Measurements from ENCODE around the gene NSFL1C. TPM values are rescaled to one million over a fixed set of nuclear protein-coding genes. Genes with fewer than 3 reads are reported as not detected.

The NSFL1C gene
- total and polyA plus RNA-seq, 9 of the 15 experiments (the other 6 are each of a cell fraction or from before 2014, with no cell fraction given), result 20.8 to 119 (median 47.0) TPM

DNA sequence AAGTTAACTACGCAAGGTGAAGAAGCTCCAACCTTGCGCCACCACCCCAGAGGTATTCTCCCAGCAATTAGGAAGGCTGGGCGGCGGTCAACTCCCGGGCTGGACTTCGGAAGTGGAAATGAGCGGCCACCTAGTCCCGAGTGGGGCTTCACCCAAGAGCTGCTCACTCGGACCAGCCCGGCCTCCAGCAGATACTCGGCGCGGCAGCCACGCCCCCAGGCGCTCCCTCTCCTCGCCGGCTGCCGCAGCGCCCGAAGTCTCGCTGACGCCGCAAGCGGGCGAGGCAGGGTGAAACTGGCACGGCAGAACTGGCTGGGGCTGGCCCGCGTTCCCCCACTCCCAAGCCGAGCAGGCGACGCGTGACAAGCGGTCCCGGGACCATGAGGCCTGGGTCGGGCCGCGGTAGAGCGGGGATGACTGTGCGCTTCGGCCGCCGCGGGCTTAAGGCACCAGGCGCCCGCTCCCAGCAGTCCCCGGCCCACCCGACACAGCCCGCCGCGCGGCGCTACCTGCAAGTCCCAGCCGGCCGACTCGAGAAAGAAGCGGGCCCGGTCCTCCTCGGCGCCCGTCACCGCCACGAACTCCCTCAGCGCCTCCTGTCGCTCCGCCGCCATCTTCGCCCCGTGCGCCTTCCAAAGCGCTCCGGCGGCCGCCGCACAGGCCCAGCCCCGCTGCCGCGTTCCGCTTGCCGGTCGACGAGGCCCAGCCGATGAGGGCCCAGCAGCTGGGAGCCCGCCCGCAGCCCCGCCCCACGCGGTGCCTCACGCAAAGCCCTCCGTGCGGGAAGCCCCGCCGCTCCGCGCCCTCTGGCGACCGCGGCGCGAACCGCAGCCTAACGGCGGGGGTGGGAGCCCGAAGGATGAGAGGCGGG lies at the start of gene NSFL1C (continued):
- TF ChIP-seq HSF4 (CRISPR knock-in tag; IDR thresholded peaks at IDR 0.05; ENCODE audit: borderline replicate concordance), result no peak
- TF ChIP-seq RBBP5 (IDR thresholded peaks at IDR 0.05; ENCODE audit: borderline replicate concordance, insufficient read depth, low read length, poor library complexity, severe bottlenecking), result peak; percentile 86
- TF ChIP-seq, protein P1, sequence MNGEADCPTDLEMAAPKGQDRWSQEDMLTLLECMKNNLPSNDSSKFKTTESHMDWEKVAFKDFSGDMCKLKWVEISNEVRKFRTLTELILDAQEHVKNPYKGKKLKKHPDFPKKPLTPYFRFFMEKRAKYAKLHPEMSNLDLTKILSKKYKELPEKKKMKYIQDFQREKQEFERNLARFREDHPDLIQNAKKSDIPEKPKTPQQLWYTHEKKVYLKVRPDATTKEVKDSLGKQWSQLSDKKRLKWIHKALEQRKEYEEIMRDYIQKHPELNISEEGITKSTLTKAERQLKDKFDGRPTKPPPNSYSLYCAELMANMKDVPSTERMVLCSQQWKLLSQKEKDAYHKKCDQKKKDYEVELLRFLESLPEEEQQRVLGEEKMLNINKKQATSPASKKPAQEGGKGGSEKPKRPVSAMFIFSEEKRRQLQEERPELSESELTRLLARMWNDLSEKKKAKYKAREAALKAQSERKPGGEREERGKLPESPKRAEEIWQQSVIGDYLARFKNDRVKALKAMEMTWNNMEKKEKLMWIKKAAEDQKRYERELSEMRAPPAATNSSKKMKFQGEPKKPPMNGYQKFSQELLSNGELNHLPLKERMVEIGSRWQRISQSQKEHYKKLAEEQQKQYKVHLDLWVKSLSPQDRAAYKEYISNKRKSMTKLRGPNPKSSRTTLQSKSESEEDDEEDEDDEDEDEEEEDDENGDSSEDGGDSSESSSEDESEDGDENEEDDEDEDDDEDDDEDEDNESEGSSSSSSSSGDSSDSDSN (IDR thresholded peaks at IDR 0.05; ENCODE audit: borderline replicate concordance in 1 of 2, low read depth in 2 of 2, low read length in 2 of 2), result peak; percentile 86 to 95; a peak in 3 of 4 replicates
- TF ChIP-seq MEF2A (IDR thresholded peaks at IDR 0.05; ENCODE audit: control insufficient read depth, low read depth, low read length), result no peak
- TF ChIP-seq ZFPM2 (CRISPR knock-in tag; IDR thresholded peaks at IDR 0.05), result no peak
- no peak for TF ChIP-seq ZBTB8A (IDR thresholded peaks at IDR 0.05; ENCODE audit: partially characterized antibody)
- TF ChIP-seq RBFOX2 (IDR thresholded peaks at IDR 0.05; ENCODE audit: low read depth, low read length), result peak; percentile 83
- no peak for TF ChIP-seq POLR2AphosphoS2 (IDR thresholded peaks at IDR 0.05; ENCODE audit: low read length)
- TF ChIP-seq CHD4 (IDR thresholded peaks at IDR 0.05; ENCODE audit: insufficient read depth, insufficient replicate concordance, low read depth, low read length, poor library complexity, severe bottlenecking), result no peak
- TF ChIP-seq, protein P2, sequence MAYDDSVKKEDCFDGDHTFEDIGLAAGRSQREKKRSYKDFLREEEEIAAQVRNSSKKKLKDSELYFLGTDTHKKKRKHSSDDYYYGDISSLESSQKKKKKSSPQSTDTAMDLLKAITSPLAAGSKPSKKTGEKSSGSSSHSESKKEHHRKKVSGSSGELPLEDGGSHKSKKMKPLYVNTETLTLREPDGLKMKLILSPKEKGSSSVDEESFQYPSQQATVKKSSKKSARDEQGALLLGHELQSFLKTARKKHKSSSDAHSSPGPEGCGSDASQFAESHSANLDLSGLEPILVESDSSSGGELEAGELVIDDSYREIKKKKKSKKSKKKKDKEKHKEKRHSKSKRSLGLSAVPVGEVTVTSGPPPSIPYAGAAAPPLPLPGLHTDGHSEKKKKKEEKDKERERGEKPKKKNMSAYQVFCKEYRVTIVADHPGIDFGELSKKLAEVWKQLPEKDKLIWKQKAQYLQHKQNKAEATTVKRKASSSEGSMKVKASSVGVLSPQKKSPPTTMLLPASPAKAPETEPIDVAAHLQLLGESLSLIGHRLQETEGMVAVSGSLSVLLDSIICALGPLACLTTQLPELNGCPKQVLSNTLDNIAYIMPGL (CRISPR knock-in tag; IDR thresholded peaks at IDR 0.05), result peak; percentile 90; the same call in 1 of the 2 replicates
- TF ChIP-seq, protein P3, sequence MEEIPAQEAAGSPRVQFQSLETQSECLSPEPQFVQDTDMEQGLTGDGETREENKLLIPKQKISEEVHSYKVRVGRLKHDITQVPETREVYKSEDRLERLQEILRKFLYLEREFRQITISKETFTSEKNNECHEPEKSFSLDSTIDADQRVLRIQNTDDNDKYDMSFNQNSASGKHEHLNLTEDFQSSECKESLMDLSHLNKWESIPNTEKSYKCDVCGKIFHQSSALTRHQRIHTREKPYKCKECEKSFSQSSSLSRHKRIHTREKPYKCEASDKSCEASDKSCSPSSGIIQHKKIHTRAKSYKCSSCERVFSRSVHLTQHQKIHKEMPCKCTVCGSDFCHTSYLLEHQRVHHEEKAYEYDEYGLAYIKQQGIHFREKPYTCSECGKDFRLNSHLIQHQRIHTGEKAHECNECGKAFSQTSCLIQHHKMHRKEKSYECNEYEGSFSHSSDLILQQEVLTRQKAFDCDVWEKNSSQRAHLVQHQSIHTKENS (CRISPR knock-in tag; IDR thresholded peaks at IDR 0.05), result no peak
- peak; percentile 83 for TF ChIP-seq PCBP1 (IDR thresholded peaks at IDR 0.05; ENCODE audit: low read depth, low read length, poor library complexity, severe bottlenecking)
- TF ChIP-seq, protein P4, sequence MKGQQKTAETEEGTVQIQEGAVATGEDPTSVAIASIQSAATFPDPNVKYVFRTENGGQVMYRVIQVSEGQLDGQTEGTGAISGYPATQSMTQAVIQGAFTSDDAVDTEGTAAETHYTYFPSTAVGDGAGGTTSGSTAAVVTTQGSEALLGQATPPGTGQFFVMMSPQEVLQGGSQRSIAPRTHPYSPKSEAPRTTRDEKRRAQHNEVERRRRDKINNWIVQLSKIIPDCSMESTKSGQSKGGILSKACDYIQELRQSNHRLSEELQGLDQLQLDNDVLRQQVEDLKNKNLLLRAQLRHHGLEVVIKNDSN (CRISPR knock-in tag; IDR thresholded peaks at IDR 0.05), result no peak
- no peak for TF ChIP-seq RFX1 (IDR thresholded peaks at IDR 0.05)
- TF ChIP-seq, protein P5, sequence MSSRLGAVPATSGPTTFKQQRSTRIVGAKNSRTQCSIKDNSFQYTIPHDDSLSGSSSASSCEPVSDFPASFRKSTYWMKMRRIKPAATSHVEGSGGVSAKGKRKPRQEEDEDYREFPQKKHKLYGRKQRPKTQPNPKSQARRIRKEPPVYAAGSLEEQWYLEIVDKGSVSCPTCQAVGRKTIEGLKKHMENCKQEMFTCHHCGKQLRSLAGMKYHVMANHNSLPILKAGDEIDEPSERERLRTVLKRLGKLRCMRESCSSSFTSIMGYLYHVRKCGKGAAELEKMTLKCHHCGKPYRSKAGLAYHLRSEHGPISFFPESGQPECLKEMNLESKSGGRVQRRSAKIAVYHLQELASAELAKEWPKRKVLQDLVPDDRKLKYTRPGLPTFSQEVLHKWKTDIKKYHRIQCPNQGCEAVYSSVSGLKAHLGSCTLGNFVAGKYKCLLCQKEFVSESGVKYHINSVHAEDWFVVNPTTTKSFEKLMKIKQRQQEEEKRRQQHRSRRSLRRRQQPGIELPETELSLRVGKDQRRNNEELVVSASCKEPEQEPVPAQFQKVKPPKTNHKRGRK (tag; IDR thresholded peaks at IDR 0.05), result no peak
- TF ChIP-seq HDAC1 (IDR thresholded peaks at IDR 0.05), result peak in 1 of 2 experiments; percentile 94; a peak in 2 of 4 replicates
- TF ChIP-seq ZNF780A (CRISPR knock-in tag; IDR thresholded peaks at IDR 0.05), result no peak
- peak; percentile 67; the same call in 1 of the 2 replicates for TF ChIP-seq ILF3 (IDR thresholded peaks at IDR 0.05; ENCODE audit: borderline replicate concordance)
